ENCODE data around the gene NEK11.
"Not testable (repeated sequence)": the region's sequence is repeated elsewhere in the genome, so short reads cannot be mapped to it uniquely, and the experiment has no call there.

NEK11 gene

GRCh38 chr3:131304890-131305289, 278.2 kb downstream of the NEK11 start:
- Histone ChIP-seq H3K27me3 (ENCODE audit: control insufficient read depth, insufficient read depth, low read length) (no peaks in the 10 kb centered on the region), H3K4me1 (ENCODE audit: control insufficient read depth, insufficient read depth, low read length) (no peaks in the 10 kb centered on the region), H3K9ac (ENCODE audit: low read depth, low read length) (no peak overlapping the region), H3K36me3 (ENCODE audit: control insufficient read depth, insufficient read depth, low read length) (no peaks in the 10 kb centered on the region), H3K4me3 (ENCODE audit: low read depth, low read length) (no peak overlapping the region), H3K9me3 (ENCODE audit: control insufficient read depth, insufficient read depth, low read length) (no peaks in the 10 kb centered on the region), H3K27ac (ENCODE audit: low read depth, low read length) (no peak overlapping the region)

DNA sequence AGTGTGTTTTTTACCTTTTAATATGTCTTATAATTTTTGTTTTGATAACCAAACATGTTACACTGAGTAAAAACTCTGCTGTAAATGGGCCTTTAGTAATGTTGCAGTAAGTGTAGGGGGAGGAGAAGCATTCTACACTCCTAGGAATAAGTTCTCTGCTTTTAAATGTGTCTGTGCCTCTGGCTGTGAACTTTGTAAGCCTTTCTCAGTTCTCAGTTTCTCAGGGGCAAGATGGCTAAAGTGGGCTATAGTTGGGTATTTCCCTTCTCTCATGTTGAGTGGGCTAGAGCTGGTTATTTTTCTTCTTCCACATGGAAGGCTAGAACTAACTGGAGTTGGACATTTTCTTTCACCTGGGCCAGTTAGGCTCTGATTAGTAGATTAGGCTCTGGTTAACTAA, 279.6 kb downstream of the NEK11 start:
- Histone ChIP-seq H3K9me3 (ENCODE audit: control insufficient read depth, insufficient read depth, low read length) (no peaks in the 10 kb centered on the region), H3K27me3 (ENCODE audit: control insufficient read depth, insufficient read depth, low read length) (no peaks in the 10 kb centered on the region), H3K27ac (ENCODE audit: low read depth, low read length) (no peak overlapping the region), H3K4me1 (ENCODE audit: control insufficient read depth, insufficient read depth, low read length) (no peaks in the 10 kb centered on the region), H3K36me3 (ENCODE audit: control insufficient read depth, insufficient read depth, low read length) (no peaks in the 10 kb centered on the region), H3K4me3 (ENCODE audit: low read depth, low read length) (no peak overlapping the region), H3K9ac (ENCODE audit: low read depth, low read length) (no peak overlapping the region)

DNA sequence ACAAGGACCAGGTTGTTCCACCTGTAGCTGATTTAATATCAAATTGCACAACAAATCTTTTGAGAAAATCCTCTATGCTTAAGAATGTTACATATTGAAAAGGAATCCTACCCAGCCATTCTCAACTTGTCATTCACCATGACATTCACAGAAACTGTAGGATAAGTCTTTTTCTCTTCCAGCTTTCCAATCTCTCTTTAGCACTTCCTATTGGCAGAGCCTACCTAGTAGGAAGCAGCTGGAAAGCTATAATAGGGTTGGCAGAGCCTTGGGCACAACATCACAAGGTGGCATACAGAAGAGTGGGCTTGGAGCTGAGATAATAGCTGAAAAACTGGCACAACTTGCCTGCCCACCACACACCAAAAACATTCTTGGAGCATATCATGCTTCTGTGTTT, 287.6 kb downstream of the NEK11 start:
- H3K9me3 ChIP-seq (ENCODE audit: control insufficient read depth, insufficient read depth, low read length): no peaks in the 10 kb centered on the region
- no peak overlapping the region for H3K4me3 ChIP-seq (ENCODE audit: low read depth, low read length)
- H3K27me3 ChIP-seq (ENCODE audit: control insufficient read depth, insufficient read depth, low read length): no peaks in the 10 kb centered on the region

GRCh38 chr3:131315162-131315561, 288.5 kb downstream of the NEK11 start:
- Histone ChIP-seq H3K9me3 (ENCODE audit: control insufficient read depth, insufficient read depth, low read length) (no peaks in the 10 kb centered on the region), H3K4me3 (ENCODE audit: low read depth, low read length) (no peak overlapping the region), H3K27me3 (ENCODE audit: control insufficient read depth, insufficient read depth, low read length) (no peaks in the 10 kb centered on the region), H3K36me3 (ENCODE audit: control insufficient read depth, insufficient read depth, low read length) (no peaks in the 10 kb centered on the region), H3K9ac (ENCODE audit: low read depth, low read length) (no peak overlapping the region), H3K27ac (ENCODE audit: low read depth, low read length) (no peak overlapping the region), H3K4me1 (ENCODE audit: control insufficient read depth, insufficient read depth, low read length) (no peaks in the 10 kb centered on the region)

More for the DNA sequence above, 287.6 kb downstream of the NEK11 start:
- Histone ChIP-seq H3K4me1 (ENCODE audit: control insufficient read depth, insufficient read depth, low read length) (no peaks in the 10 kb centered on the region), H3K27ac (ENCODE audit: low read depth, low read length) (no peak overlapping the region), H3K36me3 (ENCODE audit: control insufficient read depth, insufficient read depth, low read length) (no peaks in the 10 kb centered on the region), H3K9ac (ENCODE audit: low read depth, low read length) (no peak overlapping the region)

- Histone ChIP-seq H3K9ac (ENCODE audit: low read depth, low read length) (no peak overlapping the region), H3K27ac (ENCODE audit: low read depth, low read length) (no peak overlapping the region), H3K27me3 (ENCODE audit: control insufficient read depth, insufficient read depth, low read length) (no peaks in the 10 kb centered on the region), H3K9me3 (ENCODE audit: control insufficient read depth, insufficient read depth, low read length) (no peaks in the 10 kb centered on the region), H3K4me1 (ENCODE audit: control insufficient read depth, insufficient read depth, low read length) (no peaks in the 10 kb centered on the region), H3K36me3 (ENCODE audit: control insufficient read depth, insufficient read depth, low read length) (no peaks in the 10 kb centered on the region), H3K4me3 (ENCODE audit: low read depth, low read length) (no peak overlapping the region)
Measured at GRCh38 chr3:131317667-131318066, 291.0 kb downstream of the NEK11 start.

- Histone ChIP-seq H3K27me3 (ENCODE audit: control insufficient read depth, insufficient read depth, low read length) (no peaks in the 10 kb centered on the region), H3K9me3 (ENCODE audit: control insufficient read depth, insufficient read depth, low read length) (no peaks in the 10 kb centered on the region), H3K4me3 (ENCODE audit: low read depth, low read length) (no peak overlapping the region), H3K4me1 (ENCODE audit: control insufficient read depth, insufficient read depth, low read length) (no peaks in the 10 kb centered on the region), H3K9ac (ENCODE audit: low read depth, low read length) (no peak overlapping the region), H3K36me3 (ENCODE audit: control insufficient read depth, insufficient read depth, low read length) (no peaks in the 10 kb centered on the region), H3K27ac (ENCODE audit: low read depth, low read length) (no peak overlapping the region)
Measured at GRCh38 chr3:131323014-131323413, 296.3 kb downstream of the NEK11 start.

DNA sequence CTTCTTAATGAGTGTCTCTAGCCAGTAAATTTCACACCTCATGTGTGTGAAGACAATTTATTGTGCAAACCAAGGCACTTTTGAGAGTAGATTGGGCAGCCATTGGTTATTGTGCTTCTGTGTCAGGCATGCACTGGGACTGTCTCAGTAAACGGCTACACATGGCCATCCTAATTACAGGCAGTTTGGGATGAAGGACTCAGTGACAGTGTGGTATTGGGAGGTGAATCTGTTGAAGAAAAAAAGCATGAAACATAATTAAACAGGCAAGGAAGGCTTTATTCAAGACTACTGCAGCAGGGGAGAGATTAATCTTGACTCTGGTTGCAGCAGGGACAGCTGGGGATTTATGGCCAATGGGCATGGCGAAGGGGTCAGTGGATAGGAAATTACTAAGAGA, 297.1 kb downstream of the NEK11 start:
- H3K9ac ChIP-seq (ENCODE audit: low read depth, low read length): no peak overlapping the region
- H3K27ac ChIP-seq (ENCODE audit: low read depth, low read length): no peak overlapping the region
- no peaks in the 10 kb centered on the region for H3K9me3 ChIP-seq (ENCODE audit: control insufficient read depth, insufficient read depth, low read length)
- H3K27me3 ChIP-seq (ENCODE audit: control insufficient read depth, insufficient read depth, low read length): no peaks in the 10 kb centered on the region
- no peak overlapping the region for H3K4me3 ChIP-seq (ENCODE audit: low read depth, low read length)
- H3K4me1 ChIP-seq (ENCODE audit: control insufficient read depth, insufficient read depth, low read length): no peaks in the 10 kb centered on the region
- H3K36me3 ChIP-seq (ENCODE audit: control insufficient read depth, insufficient read depth, low read length): no peaks in the 10 kb centered on the region

DNA sequence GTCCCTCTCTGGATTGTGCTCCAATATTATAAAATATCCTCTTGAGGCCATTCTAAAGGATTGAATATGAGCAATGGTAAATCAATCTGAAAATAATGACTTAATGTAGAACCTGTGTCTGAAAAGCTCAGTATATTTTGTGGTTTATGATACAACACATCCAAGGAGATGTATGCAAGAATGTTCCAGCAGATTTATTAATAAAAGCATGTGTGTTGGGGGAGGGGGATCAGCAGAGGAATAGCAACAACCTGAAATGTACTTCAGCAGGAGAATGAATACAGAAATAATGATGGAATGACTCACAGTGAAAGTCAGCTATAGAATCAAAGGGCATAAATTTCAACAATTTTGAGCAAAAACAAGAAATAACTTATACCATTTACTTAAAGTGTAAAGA, 298.2 kb downstream of the NEK11 start:
- no peaks in the 10 kb centered on the region for H3K4me1 ChIP-seq (ENCODE audit: control insufficient read depth, insufficient read depth, low read length)
- H3K36me3 ChIP-seq (ENCODE audit: control insufficient read depth, insufficient read depth, low read length): no peaks in the 10 kb centered on the region
- H3K27me3 ChIP-seq (ENCODE audit: control insufficient read depth, insufficient read depth, low read length): no peaks in the 10 kb centered on the region
- no peak overlapping the region for H3K4me3 ChIP-seq (ENCODE audit: low read depth, low read length)
- H3K9me3 ChIP-seq (ENCODE audit: control insufficient read depth, insufficient read depth, low read length): no peaks in the 10 kb centered on the region
- no peak overlapping the region for H3K9ac ChIP-seq (ENCODE audit: low read depth, low read length)
- H3K27ac ChIP-seq (ENCODE audit: low read depth, low read length): no peak overlapping the region

- no peaks in the 10 kb centered on the region for H3K27me3 ChIP-seq (ENCODE audit: control insufficient read depth, insufficient read depth, low read length)
- no peak overlapping the region for H3K9ac ChIP-seq (ENCODE audit: low read depth, low read length)
- H3K36me3 ChIP-seq (ENCODE audit: control insufficient read depth, insufficient read depth, low read length): no peaks in the 10 kb centered on the region
- H3K9me3 ChIP-seq (ENCODE audit: control insufficient read depth, insufficient read depth, low read length): no peaks in the 10 kb centered on the region
- no peak overlapping the region for H3K27ac ChIP-seq (ENCODE audit: low read depth, low read length)
- H3K4me1 ChIP-seq (ENCODE audit: control insufficient read depth, insufficient read depth, low read length): no peaks in the 10 kb centered on the region
- no peak overlapping the region for H3K4me3 ChIP-seq (ENCODE audit: low read depth, low read length)
Measured at GRCh38 chr3:131326307-131326706, 299.6 kb downstream of the NEK11 start.

DNA sequence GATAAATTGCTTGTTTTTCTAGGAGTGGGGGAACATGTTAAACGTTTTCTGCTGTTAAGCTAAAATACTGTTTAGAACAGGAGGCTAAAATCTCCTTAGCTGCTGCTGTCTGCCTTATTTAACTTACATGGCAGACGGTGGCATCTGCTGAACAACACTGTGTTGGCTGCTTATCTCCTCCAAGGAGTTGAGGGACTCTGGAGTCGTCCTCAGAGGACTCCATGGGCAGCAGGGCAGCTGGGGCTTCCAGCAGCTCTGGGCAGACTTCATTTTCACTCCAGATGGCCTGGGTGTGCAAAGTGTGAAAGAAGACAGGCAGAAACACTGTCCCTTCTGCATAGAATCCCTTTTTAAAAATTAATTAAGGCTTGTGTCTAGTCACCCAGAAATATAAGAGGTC, 302.0 kb downstream of the NEK11 start:
- H3K27ac ChIP-seq (ENCODE audit: low read depth, low read length): no peak overlapping the region
- H3K9ac ChIP-seq (ENCODE audit: low read depth, low read length): no peak overlapping the region
- no peaks in the 10 kb centered on the region for H3K27me3 ChIP-seq (ENCODE audit: control insufficient read depth, insufficient read depth, low read length)
- no peaks in the 10 kb centered on the region for H3K9me3 ChIP-seq (ENCODE audit: control insufficient read depth, insufficient read depth, low read length)
- H3K4me1 ChIP-seq (ENCODE audit: control insufficient read depth, insufficient read depth, low read length): no peaks in the 10 kb centered on the region
- no peak overlapping the region for H3K4me3 ChIP-seq (ENCODE audit: low read depth, low read length)
- no peaks in the 10 kb centered on the region for H3K36me3 ChIP-seq (ENCODE audit: control insufficient read depth, insufficient read depth, low read length)

GRCh38 chr3:131329774-131330173, 303.1 kb downstream of the NEK11 start:
- H3K27me3 ChIP-seq (ENCODE audit: control insufficient read depth, insufficient read depth, low read length): no peaks in the 10 kb centered on the region
- H3K27ac ChIP-seq (ENCODE audit: low read depth, low read length): no peak overlapping the region
- H3K4me1 ChIP-seq (ENCODE audit: control insufficient read depth, insufficient read depth, low read length): no peaks in the 10 kb centered on the region
- no peak overlapping the region for H3K9ac ChIP-seq (ENCODE audit: low read depth, low read length)
- H3K4me3 ChIP-seq (ENCODE audit: low read depth, low read length): no peak overlapping the region
- no peaks in the 10 kb centered on the region for H3K9me3 ChIP-seq (ENCODE audit: control insufficient read depth, insufficient read depth, low read length)
- no peaks in the 10 kb centered on the region for H3K36me3 ChIP-seq (ENCODE audit: control insufficient read depth, insufficient read depth, low read length)

DNA sequence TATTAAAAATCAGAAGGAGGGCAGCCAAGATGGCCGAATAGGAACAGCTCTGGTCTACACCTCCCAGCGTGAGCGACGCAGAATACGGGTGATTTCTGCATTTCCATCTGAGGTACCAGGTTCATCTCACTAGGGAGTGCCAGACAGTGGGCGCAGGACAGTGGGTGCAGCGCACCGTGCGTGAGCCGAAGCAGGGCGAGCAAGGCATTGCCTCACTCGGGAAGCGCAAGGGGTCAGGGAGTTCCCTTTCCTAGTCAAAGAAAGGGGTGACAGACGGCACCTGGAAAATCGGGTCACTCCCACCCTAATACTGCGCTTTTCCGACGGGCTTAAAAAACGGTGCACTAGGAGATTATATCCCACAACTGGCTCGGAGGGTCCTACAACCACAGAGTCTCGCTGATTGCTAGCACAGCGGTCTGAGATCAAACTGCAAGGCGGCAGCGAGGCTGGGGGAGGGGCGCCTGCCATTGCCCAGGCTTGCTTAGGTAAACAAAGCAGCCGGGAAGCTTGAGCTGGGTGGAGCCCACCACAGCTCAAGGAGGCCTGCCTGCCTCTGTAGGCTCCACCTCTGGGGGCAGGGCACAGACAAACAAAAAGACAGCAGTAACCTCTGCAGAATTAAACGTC, 304.9 kb downstream of the NEK11 start:
- not testable (repeated sequence) for H3K9ac ChIP-seq (ENCODE audit: low read depth, low read length); H3K36me3 ChIP-seq (ENCODE audit: control insufficient read depth, insufficient read depth, low read length); H3K27ac ChIP-seq (ENCODE audit: low read depth, low read length); H3K4me3 ChIP-seq (ENCODE audit: low read depth, low read length); H3K27me3 ChIP-seq (ENCODE audit: control insufficient read depth, insufficient read depth, low read length); H3K4me1 ChIP-seq (ENCODE audit: control insufficient read depth, insufficient read depth, low read length); H3K9me3 ChIP-seq (ENCODE audit: control insufficient read depth, insufficient read depth, low read length)

Measured in HUES48 (cell line).